Spinal cord (tissue), 10 donors: ENCODE measurements around the gene TTYH3. TPM values are rescaled to one million over a fixed set of nuclear protein-coding genes. Genes with fewer than 3 reads are reported as not detected.
"Not testable (repeated sequence)": the region's sequence is repeated elsewhere in the genome, so short reads cannot be mapped to it uniquely, and the experiment has no call there.

Source experiments
- DNase-seq, 6 donors: peaks; one replicate each; pipeline versions ENCODE4 v3.0.0 to v3.0.0-alpha.2; 2013 to 2015; ENCODE audit warnings: low spot score in 6 of 6, low read depth in 4 of 6
- H3K27ac ChIP-seq: one replicate; pipeline ENCODE4 v1.5.1; 2013; ENCODE audit warnings: low read depth, low read length, control low read depth
- H3K27me3 ChIP-seq: one replicate; pipeline ENCODE4 v1.6.1; 2013; ENCODE audit warnings: low read length; ENCODE audit not compliant: control insufficient read depth, insufficient read depth
- H3K36me3 ChIP-seq: one replicate; pipeline ENCODE4 v1.6.1; 2013; ENCODE audit warnings: low read length; ENCODE audit not compliant: control insufficient read depth, insufficient read depth
- H3K4me1 ChIP-seq: one replicate; pipeline ENCODE4 v1.6.1; 2013; ENCODE audit warnings: low read length; ENCODE audit not compliant: control insufficient read depth, insufficient read depth
- H3K4me3 ChIP-seq: one replicate; pipeline ENCODE4 v1.5.1; 2013; ENCODE audit warnings: low read depth, low read length, control low read depth
- H3K9me3 ChIP-seq: one replicate; pipeline ENCODE4 v1.6.1; 2013; ENCODE audit warnings: low read length; ENCODE audit not compliant: control insufficient read depth, insufficient read depth
- WGBS: methylation state at CpG from one replicate; pipeline ENCODE4 v1.1.5; 2013; ENCODE audit warnings: missing lambda C conversion rate; ENCODE audit not compliant: insufficient coverage; 5-methylcytosine and 5-hydroxymethylcytosine counted together
- polyA plus RNA-seq, 2 donors: library from polyadenylated mRNA; unstranded; fragments of 120-200 nt; gene quantifications; one replicate each; pipeline ENCODE4 v1.2.1, GENCODE V29; 2013; ENCODE audit not compliant: insufficient read length in 2 of 2
- total RNA-seq, 2 donors: library from RNA; depleted of rRNA in 1 of 2; stranded (reverse); fragments of 120-200 nt in 1 of 2; fragments of >200 nt in 1 of 2; gene quantifications; one replicate each; pipeline versions ENCODE4 v1.2.3 to v1.2.4, GENCODE V29; 2013 to 2014
- donor health status: healthy.

TTYH3 gene
- total and polyA plus RNA-seq, 4 donors = 26.1 to 218 (median 120) TPM

DNA sequence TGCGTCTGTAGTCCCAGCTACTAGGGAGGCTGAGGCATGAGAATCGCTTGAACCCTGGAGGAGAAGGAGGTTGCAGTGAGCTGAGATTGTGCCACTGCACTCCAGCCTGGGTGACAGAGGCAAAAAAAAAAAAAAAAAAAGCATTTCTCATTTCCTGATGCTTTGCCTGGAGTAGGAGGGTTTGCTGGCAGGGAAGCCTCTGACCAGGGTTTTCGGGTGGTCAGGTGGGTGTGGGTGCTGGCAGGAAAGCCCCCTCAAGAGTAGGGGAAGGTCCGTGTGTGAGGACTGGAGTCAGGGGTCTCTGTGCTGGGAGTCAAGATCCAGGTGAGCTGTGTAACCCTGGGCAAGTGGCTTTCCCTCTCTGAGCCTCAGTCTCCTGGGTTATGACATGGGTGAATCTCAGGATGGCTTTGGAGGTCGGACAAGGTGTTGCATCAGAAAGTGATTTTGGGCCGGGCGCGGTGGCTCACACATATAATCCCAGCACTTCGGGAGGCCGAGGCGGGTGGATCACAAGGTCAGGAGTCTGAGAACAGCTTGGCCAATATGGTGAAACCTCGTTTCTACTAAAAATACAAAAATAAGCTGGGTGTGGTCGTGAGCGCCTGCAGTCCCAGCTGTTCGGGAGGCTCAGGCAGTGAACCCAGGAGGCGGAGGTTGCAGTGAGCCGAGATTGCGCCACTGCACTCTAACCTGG is 59.4 kb downstream of the TTYH3 start:
- 95% methylated on average over 14 of the region's 18 CpGs for WGBS

DNA sequence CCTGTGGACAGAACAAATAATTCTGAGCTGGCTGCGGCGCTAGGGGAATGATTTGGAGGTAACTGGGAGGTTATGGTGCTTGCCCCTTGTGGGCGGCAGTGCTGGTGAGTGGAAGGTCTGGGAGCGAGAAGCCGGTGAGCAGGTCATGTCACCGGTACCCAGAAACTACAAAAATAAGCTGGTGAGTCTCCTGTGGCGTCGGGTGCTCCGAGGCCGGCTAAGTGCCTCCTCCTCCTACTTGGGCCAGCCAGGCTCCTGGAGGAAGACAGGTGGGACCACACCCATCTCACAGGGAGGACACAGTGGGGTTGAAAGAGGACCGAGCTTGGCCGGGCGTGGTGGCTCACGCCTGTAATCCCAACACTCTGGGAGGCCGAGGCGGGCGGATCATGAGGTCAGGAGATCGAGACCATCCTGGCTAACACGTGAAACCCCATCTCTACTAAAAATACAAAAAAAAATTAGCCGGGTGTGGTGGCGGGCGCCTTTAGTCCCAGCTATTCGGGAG is 60.2 kb downstream of the TTYH3 start:
- H3K4me1 ChIP-seq = peaks cover 28% of the 10 kb centered on the region
- not testable (repeated sequence) for DNase-seq, H3K9me3 ChIP-seq, H3K36me3 ChIP-seq, H3K4me3 ChIP-seq, H3K27ac ChIP-seq
- WGBS = 92% methylated on average over 14 of the region's 23 CpGs
- peaks cover 25% of the 10 kb centered on the region for H3K27me3 ChIP-seq

More for the DNA sequence above, 59.4 kb downstream of the TTYH3 start:
- Histone ChIP-seq H3K4me1 (peaks cover 28% of the 10 kb centered on the region), H3K4me3 (no peak overlapping the region), H3K27ac (no peak overlapping the region), H3K9me3 (no peaks in the 10 kb centered on the region), H3K36me3 (no peaks in the 10 kb centered on the region), H3K27me3 (peaks cover 25% of the 10 kb centered on the region)
- DNase-seq = no peak

DNA sequence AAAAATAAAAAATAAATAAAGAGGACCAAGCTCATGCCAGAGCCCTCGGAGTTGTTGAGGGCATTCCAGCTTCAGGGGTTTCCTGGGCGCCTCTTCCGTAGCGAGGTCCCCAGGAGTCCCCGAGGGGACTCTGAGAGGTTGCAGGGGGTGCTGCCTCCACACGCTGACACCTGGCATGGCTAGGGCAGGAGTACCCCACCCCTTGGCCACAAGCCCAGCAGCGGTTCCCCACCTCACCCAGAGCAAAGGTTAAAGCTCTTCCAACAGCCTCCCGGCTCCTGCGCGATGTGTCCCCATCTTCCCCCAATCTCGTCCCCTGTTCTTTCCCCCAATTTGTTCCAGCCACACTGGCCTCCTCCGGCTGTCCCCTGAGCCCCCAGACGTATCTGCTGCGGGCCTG is 60.8 kb downstream of the TTYH3 start:
- H3K4me1 ChIP-seq = peaks cover 23% of the 10 kb centered on the region
- DNase-seq = no peak
- H3K4me3 ChIP-seq = no peak overlapping the region
- WGBS = 84% methylated on average over 13 of the region's 14 CpGs
- H3K27me3 ChIP-seq = peaks cover 20% of the 10 kb centered on the region
- H3K9me3 ChIP-seq = no peaks in the 10 kb centered on the region
- H3K27ac ChIP-seq = no peak overlapping the region
- no peaks in the 10 kb centered on the region for H3K36me3 ChIP-seq

DNA sequence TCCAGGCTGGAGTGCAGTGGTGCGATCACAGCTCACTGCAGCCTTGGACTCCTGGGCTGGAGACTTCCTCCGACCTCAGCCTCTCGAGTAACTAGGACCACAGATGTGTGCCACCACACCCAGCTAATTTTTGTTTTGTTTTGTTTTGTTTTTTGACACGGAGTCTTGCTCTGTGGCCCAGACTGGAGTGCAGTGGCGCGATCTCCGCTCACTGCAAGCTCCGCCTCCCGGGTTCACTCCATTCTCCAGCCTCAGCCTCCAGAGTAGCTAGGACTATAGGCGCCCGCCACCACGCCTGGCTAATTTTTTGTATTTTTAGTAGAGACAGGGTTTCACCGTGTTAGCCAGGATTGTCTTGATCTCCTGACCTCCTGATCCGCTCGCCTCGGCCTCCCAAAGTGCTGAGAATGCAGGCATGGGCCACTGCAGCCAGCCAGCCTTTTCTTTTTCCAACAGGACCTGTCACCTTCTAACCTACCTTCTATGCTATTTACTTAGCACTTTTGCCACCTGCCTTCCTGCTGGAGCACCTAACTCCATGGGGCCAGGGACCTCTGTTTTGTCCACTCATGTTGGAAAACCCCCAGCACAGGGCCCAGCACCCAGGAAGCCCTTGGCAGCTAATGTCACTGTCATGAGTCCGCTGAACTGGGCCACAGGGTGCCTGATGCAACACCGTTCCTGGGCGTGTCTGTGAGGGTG is 61.8 kb downstream of the TTYH3 start:
- not testable (repeated sequence) for H3K9me3 ChIP-seq, H3K27ac ChIP-seq, H3K4me3 ChIP-seq, DNase-seq, H3K36me3 ChIP-seq
- Histone ChIP-seq H3K4me1 (peaks cover 15% of the 10 kb centered on the region), H3K27me3 (peaks cover 12% of the 10 kb centered on the region)
- 85% methylated on average over 5 of the region's 19 CpGs for WGBS

DNA sequence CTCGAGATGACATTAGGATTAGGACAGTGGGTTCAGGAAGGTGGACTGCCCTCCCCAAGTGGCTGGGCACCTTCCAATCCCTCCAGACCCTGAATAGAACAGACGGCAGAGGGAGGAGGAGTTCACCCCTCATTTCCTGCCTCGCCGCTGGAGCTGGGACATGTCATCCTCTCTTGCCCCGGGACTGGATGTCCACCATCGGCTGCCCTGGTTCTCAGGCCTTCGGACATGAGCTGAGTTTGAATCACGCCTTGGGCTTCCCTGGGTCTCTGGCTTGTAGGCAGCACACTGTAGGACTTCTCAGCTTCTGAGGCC is 62.3 kb downstream of the TTYH3 start:
- not testable (repeated sequence) for H3K4me3 ChIP-seq, H3K27me3 ChIP-seq, H3K27ac ChIP-seq, DNase-seq, H3K9me3 ChIP-seq, H3K36me3 ChIP-seq
- WGBS = 86% methylated on average over 6 of the region's 8 CpGs
- peaks cover 15% of the 10 kb centered on the region for H3K4me1 ChIP-seq

DNA sequence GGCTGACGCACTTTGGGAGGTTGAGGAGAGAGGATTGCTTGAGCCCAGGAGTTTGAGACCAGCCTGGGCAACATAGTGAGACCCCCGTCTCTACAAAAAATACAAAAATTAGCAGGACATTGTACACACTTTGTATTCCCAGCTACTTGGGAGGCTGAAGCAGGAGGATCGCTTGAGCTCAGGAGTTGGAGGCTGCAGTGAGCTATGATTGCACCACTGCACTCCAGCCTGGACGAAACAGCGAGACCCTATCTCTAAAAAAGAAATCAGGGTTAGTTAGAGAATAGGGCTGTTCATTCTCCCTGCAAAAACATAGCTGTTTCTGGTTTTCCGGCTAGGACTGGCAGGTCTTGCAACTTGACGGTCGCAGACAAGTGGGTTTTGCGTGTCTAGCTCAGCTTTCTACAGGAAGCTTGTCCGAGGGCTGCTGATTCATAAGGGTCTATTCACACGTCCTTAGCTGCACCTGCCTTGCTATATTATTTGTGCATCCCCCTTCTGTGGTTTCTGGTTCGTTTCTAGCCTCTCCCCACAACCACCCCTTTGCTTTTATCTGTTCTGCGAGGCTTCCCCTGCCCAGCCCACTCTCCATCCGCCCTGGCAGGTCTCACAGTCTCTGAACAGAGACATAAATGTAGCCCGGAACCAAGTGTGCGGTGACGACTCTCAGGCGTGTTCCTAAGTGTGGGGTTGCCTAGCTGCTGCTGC is 66.9 kb downstream of the TTYH3 start:
- Histone ChIP-seq H3K27me3 (no peaks in the 10 kb centered on the region), H3K27ac (no peak overlapping the region), H3K4me1 (peaks cover 26% of the 10 kb centered on the region), H3K4me3 (no peak overlapping the region), H3K36me3 (peaks cover 21% of the 10 kb centered on the region), H3K9me3 (no peaks in the 10 kb centered on the region)
- 41% methylated on average over 15 of the region's 18 CpGs for WGBS
- DNase-seq = no peak

DNA sequence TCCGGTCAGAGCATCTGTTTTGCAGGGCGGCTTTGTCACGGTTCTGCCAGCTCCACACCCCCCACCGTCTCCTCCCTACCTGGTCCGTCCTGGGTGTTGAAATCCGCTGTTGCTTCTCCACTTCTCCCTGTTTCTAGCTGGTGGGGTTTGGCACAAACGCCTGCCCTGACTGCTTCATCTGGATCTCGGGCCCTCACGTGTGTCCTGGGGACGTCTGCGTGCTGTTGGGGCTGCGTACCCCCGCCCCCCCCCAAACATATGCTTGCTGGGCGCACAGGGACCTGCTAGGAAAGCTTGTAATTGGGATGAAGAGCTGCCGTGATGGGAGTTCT is 67.5 kb downstream of the TTYH3 start:
- DNase-seq = no peak
- no peaks in the 10 kb centered on the region for H3K27me3 ChIP-seq
- 60% methylated on average over 9 of the region's 15 CpGs for WGBS

DNA sequence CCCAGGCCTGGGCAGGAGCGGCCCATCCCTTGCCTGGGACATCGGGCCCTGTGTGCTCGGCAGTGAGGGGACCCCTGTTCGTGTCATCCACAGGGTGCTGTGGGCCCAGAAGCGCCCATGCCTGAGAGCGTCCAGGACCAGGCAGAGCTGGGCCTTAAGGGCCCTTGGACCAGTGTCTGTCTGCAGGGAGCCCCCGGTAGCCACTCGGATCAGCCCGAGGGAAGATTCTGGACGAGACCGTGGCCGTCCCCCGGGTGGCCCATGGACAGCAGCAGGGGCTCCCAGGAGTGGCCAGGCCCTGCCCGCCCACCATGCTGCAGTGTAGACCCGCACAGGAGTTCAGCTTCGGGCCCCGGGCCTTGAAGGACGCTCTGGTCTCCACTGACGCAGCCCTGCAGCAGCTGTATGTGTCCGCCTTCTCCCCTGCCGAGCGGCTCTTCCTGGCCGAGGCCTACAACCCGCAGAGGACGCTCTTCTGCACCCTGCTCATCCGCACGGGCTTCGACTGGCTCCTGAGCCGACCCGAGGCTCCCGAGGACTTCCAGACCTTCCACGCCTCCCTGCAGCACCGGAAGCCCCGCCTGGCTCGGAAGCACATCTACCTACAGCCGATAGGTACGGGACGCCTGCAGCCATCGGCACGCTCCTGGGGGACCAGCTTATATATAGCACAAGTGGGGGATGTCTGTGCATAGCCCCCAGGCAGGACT is 68.5 kb downstream of the TTYH3 start:
- Histone ChIP-seq H3K9me3 (no peaks in the 10 kb centered on the region), H3K4me1 (peaks cover 26% of the 10 kb centered on the region), H3K27me3 (no peaks in the 10 kb centered on the region), H3K4me3 (no peak overlapping the region), H3K36me3 (peaks cover 21% of the 10 kb centered on the region), H3K27ac (no peak overlapping the region)
- DNase-seq = no peak
- 90% methylated on average over 38 of the region's 40 CpGs for WGBS

More for the DNA sequence above, 67.5 kb downstream of the TTYH3 start:
- H3K36me3 ChIP-seq = peaks cover 21% of the 10 kb centered on the region
- no peak overlapping the region for H3K4me3 ChIP-seq
- no peak overlapping the region for H3K27ac ChIP-seq
- H3K4me1 ChIP-seq = peaks cover 26% of the 10 kb centered on the region
- no peaks in the 10 kb centered on the region for H3K9me3 ChIP-seq

DNA sequence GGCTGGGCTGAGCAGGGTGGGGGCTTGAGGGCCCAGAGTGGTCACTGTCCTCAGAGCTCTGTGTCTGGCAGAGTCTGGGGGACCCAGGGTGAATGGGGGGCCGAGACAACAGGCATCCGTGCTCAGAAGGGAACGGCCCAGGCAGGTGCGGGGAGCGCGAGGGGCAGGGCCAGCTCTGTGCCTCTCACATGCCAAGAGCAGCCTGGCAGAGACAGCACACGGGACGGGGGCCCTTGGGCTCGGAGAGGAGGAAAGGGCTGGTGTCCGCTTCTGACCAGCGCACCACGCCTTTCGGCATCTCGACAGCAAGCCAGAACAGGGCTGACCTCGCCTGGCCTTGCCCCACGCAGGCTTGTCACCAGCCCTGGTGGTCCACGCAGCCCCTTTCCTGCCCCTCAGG is 69.6 kb downstream of the TTYH3 start:
- DNase-seq = no peak
- Histone ChIP-seq H3K9me3 (no peaks in the 10 kb centered on the region), H3K27ac (no peak overlapping the region), H3K27me3 (no peaks in the 10 kb centered on the region), H3K36me3 (peaks cover 27% of the 10 kb centered on the region), H3K4me3 (no peak overlapping the region), H3K4me1 (peaks cover 26% of the 10 kb centered on the region)
- WGBS = 78% methylated on average over 17 of the region's 17 CpGs
